ENCODE data around the gene ZFHX3. TPM values are rescaled to one million over a fixed set of nuclear protein-coding genes. Genes with fewer than 3 reads are reported as not detected.

The ZFHX3 gene
- total and polyA plus RNA-seq, 8 donors = 2.5 to 17.6 (median 9.9) TPM

DNA sequence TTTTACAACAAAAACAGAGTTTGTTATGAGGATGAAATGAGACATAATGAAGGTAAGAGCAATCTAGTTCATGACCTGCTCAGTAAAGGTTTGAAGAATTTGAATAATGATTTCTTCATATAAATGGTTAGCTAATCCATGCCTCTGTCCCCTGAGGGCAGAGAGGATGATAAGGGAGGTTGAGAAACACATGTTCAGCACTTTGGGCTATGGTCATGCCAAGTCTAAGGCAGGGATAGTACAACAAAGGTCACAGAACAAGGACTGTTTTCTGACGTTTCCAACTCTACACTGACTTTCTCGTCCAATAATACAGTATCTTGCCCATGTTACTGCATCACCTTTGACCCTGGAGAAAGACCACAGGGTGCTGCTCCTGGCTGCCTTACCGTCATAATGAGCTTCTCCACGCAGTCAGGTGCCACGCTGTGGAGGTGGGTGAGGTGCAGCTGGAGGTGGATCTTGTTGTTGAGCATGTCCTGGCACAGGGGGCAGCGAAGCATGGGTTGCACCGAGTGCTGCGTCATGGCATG, 236.7 kb downstream of the ZFHX3 start:
- intact Hi-C loops (cut with DNase I) = no loop called here
- H3K9me3 ChIP-seq = no peaks in the 10 kb centered on the region
- H3K4me1 ChIP-seq = peaks cover 0 to 6% (median 0%) of the 10 kb centered on the region in 3 donors
- WGBS, 2 donors = 86 to 89% methylated on average over 8 of the region's 8 CpGs
- peaks cover 0 to 6% (median 5%) of the 10 kb centered on the region in 3 donors for H3K36me3 ChIP-seq
- H3K27me3 ChIP-seq = no peaks in the 10 kb centered on the region
- ATAC-seq (peak in 1 of 4 donors; percentile 41), DNase-seq (no peak), FAIRE-seq (no peak)
- no peak overlapping the region for H3K4me3 ChIP-seq
- no peak overlapping the region for H3K27ac ChIP-seq
- no peak for TF ChIP-seq CTCF (IDR thresholded peaks at IDR 0.05)

DNA sequence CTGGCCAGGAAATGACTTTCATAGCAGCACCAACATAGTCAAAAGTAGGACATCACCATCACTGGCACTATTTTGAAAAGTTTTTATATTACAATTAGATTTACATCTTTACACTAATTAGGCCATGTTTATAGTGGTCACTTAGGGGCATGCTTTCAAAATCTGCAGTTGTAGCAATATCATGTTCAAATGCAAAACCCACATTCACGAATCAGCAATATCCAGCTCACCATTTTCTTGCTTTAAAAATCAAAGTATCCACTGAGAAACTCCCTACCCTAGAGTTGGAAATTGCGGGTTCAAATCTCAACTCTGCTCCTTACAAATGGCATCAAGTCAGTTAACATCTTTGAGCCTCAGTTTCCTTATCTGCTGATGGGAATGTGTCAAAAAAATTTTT, 237.4 kb downstream of the ZFHX3 start:
- Histone ChIP-seq H3K27ac (no peak overlapping the region), H3K9me3 (no peaks in the 10 kb centered on the region), H3K4me3 (no peak overlapping the region), H3K4me1 (peaks cover 0 to 6% (median 0%) of the 10 kb centered on the region in 3 donors), H3K27me3 (no peaks in the 10 kb centered on the region), H3K36me3 (peaks cover 0 to 6% (median 5%) of the 10 kb centered on the region in 3 donors)
- DNase-seq (no peak), FAIRE-seq (no peak), ATAC-seq (no peak)
- WGBS, 2 donors = 93 to 97% methylated on average over 2 of the region's 2 CpGs
- intact Hi-C loops (cut with DNase I) = no loop called here
- no peak for TF ChIP-seq CTCF (IDR thresholded peaks at IDR 0.05)

GRCh38 chr16:72809446-72809845, 238.5 kb downstream of the ZFHX3 start:
- WGBS, 2 donors = 77 to 80% methylated on average over 4 of the region's 4 CpGs
- Histone ChIP-seq H3K36me3 (peaks cover 0 to 6% (median 5%) of the 10 kb centered on the region in 3 donors), H3K27me3 (no peaks in the 10 kb centered on the region), H3K4me3 (no peak overlapping the region), H3K4me1 (peaks cover 0 to 6% (median 0%) of the 10 kb centered on the region in 3 donors), H3K9me3 (no peaks in the 10 kb centered on the region), H3K27ac (no peak overlapping the region)
- FAIRE-seq (no peak), DNase-seq (no peak), ATAC-seq (no peak)
- no peak for TF ChIP-seq CTCF (IDR thresholded peaks at IDR 0.05)
- intact Hi-C loops (cut with DNase I) = no loop called here

GRCh38 chr16:72808754-72809153, 239.2 kb downstream of the ZFHX3 start:
- Histone ChIP-seq H3K27ac (no peak overlapping the region), H3K4me1 (peaks cover 0 to 6% (median 0%) of the 10 kb centered on the region in 3 donors), H3K4me3 (no peak overlapping the region), H3K9me3 (no peaks in the 10 kb centered on the region), H3K27me3 (no peaks in the 10 kb centered on the region), H3K36me3 (peaks cover 0 to 6% (median 5%) of the 10 kb centered on the region in 3 donors)
- ATAC-seq (no peak), FAIRE-seq (no peak), DNase-seq (no peak)
- TF ChIP-seq CTCF (IDR thresholded peaks at IDR 0.05) = no peak
- WGBS, 2 donors = 97 to 98% methylated on average over 1 of the region's 1 CpG
- intact Hi-C loops (cut with DNase I) = no loop called here

DNA sequence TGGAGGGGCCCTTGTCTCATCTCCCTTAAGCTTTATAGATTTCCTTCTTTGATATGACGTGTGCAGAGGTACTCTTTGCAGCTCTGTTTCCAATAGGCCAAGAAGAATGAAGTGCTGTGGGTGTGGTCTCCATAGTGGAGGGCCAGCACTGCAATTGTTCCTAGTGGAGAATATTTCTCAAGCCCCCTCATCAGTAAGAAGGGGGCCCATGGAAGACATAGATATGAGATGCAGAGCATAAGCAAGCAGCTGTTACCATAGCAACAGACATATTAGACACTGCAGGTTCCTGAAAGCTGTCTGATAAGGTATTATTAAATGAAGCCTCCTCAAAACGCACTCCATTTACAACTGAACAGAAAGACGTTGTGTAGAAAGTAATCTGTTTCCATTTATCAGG, 240.7 kb downstream of the ZFHX3 start:
- Histone ChIP-seq H3K27ac (no peak overlapping the region), H3K4me3 (no peak overlapping the region), H3K9me3 (no peaks in the 10 kb centered on the region), H3K36me3 (peaks cover 0 to 6% (median 5%) of the 10 kb centered on the region in 3 donors), H3K4me1 (no peaks in the 10 kb centered on the region), H3K27me3 (no peaks in the 10 kb centered on the region)
- ATAC-seq = no peak
- TF ChIP-seq CTCF (IDR thresholded peaks at IDR 0.05) = no peak
- no peak for FAIRE-seq
- 83 to 90% methylated on average over 3 of the region's 3 CpGs for WGBS, 2 donors
- DNase-seq = no peak
- intact Hi-C loops (cut with DNase I) = no loop called here
